GM18505 (cell line): ENCODE data around the gene FKBP6.
"Not testable (repeated sequence)": the region's sequence is repeated elsewhere in the genome, so short reads cannot be mapped to it uniquely, and the experiment has no call there.

Experiments used
- ATAC-seq: cut with Tn5 transposase; IDR thresholded peaks from one replicate; pipeline ENCODE4 v1.9.1; 2021; ENCODE audit not compliant: unreplicated experiment
- POLR2A ChIP-seq: IDR thresholded peaks from 4 replicates; pipeline ENCODE4 v1.6.1; 2011; ENCODE audit warnings: borderline replicate concordance; ENCODE audit not compliant: insufficient read depth, insufficient read length; ENCODE audit errors: extremely low read depth

Gene FKBP6

DNA sequence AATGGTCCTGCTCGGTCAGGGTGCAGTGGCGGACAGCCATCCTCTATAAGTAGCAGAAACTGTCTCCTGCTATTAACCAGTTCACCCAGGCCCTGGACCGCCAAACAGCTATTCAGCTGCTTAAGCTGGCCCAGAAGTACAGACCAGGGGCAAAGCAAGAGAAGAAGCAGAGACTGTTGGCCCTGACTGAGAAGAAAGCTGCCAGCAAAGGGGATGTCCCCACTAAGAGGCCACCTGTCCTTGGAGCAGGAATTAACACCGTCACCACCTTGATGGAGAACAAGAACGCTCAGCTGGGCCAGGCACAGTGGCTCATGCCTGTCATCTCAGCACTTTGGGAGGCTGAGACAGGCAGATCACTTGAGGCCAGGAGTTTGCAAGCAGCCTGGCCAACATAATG, 13.7 kb upstream of the FKBP6 start:
- no peak for TF ChIP-seq POLR2A
- ATAC-seq, result no peak

DNA sequence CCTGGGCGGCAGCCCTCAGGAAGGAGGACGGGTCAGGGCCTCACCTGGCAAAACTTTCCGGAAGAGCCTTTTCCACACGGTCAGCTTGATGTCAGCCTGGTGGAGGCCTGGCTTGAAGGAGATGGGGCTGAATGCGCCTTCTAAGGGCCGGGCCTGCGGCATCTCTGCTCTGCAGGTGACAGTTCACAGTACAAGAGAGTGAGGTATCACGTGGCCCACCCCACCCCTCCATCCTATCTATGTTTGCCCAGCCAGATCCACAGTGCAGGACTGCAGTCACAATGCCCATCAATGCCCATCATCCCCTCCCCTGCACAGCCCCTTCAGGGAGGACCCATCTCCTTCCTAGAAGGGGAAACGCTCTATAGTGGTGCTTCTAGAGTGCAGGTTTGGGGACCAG, 11.4 kb upstream of the FKBP6 start:
- no peak for ATAC-seq
- no peak for TF ChIP-seq POLR2A

DNA sequence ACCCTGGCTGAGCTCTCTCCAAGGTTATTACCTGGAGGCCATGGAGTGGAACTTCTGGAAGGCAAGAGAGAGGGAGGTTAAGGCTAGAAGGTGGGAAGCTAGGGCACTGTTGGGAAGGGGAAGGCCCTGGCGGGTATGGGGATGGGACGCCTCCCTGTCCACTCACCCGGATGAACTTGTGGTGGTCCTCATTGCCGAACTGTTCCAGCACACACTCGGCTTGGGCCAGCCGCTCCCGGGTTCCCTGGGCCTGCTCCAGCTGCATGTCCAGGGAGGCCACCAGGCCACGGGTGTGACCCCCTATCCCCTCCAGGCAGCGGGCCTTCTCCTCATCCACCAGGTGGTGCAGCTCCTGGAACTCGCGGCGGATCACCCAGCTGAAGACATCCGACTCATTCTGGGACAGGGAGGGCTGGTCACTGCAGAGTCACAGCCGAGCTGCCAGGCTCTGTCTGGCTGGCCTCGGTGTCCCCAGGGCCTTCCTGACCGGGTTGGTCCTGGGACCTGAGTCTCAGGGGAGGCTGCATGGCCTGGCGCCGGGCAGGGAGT, 9.2 kb upstream of the FKBP6 start:
- ATAC-seq, result not testable (repeated sequence)

DNA sequence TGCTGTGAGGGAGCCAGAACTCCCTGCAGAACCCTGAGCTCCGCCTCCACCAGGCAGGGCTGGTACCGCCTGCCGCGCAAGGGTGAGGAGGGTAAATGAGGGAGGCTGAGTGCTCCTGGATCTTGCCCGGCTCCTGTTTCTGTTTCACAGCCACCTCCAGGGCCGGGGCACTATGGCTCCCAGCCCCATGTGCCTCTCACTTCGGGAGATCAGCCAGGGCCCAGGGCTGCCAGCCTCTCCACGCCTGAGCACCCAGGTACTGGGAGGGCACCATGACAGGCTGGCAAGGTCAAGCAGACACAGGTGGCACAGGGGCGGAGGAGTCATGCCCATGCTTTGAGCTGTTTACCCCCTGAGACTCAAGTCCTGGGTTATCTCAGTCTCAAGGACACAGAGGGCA, 8.4 kb upstream of the FKBP6 start:
- not testable (repeated sequence) for ATAC-seq

GRCh38 chr7:73320009-73320408, 8.0 kb upstream of the FKBP6 start:
- not testable (repeated sequence) for ATAC-seq

GRCh38 chr7:73323434-73324080, 4.4 kb upstream of the FKBP6 start:
- ATAC-seq, result not testable (repeated sequence)

GRCh38 chr7:73324081-73324845, 3.7 kb upstream of the FKBP6 start:
- ATAC-seq, result not testable (repeated sequence)

GRCh38 chr7:73325424-73325823, 2.5 kb upstream of the FKBP6 start:
- ATAC-seq, result not testable (repeated sequence)

DNA sequence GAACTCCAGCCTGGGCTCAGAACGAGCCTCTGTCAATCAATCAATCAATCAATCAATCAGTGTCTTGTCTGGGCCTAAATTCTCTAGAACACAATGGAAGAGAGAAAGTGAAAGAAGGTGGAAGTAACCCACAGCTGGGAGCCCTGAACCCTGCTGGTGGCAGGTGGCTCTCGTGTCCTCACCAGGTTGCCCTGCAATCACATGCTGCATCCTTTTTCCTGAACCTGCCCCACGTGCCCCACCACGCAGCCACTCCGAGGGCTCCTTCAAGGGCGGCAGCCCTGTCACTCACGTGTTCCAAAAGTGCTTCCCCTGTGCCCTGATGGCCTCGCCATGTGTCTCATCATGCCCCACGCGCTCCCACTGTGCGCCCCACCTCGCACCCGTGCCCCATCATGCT, 512 bp upstream of the FKBP6 start:
- ATAC-seq, result not testable (repeated sequence)

- no peak for TF ChIP-seq POLR2A
- ATAC-seq, result no peak
Observed at GRCh38 chr7:73328696-73329095, 735 bp downstream of the FKBP6 start.

- TF ChIP-seq POLR2A, result no peak
- ATAC-seq, result no peak
Observed at GRCh38 chr7:73329861-73330581, 2.1 kb downstream of the FKBP6 start.

- ATAC-seq, result no peak
- no peak for TF ChIP-seq POLR2A
Observed at GRCh38 chr7:73330772-73331171, 2.8 kb downstream of the FKBP6 start.

GRCh38 chr7:73332447-73332846, 4.5 kb downstream of the FKBP6 start:
- TF ChIP-seq POLR2A, result no peak
- no peak for ATAC-seq

- no peak for TF ChIP-seq POLR2A
- ATAC-seq, result no peak
Observed at GRCh38 chr7:73338321-73338720, 10.4 kb downstream of the FKBP6 start.
